ENCODE measurements around the gene LAT.

LAT gene

DNA sequence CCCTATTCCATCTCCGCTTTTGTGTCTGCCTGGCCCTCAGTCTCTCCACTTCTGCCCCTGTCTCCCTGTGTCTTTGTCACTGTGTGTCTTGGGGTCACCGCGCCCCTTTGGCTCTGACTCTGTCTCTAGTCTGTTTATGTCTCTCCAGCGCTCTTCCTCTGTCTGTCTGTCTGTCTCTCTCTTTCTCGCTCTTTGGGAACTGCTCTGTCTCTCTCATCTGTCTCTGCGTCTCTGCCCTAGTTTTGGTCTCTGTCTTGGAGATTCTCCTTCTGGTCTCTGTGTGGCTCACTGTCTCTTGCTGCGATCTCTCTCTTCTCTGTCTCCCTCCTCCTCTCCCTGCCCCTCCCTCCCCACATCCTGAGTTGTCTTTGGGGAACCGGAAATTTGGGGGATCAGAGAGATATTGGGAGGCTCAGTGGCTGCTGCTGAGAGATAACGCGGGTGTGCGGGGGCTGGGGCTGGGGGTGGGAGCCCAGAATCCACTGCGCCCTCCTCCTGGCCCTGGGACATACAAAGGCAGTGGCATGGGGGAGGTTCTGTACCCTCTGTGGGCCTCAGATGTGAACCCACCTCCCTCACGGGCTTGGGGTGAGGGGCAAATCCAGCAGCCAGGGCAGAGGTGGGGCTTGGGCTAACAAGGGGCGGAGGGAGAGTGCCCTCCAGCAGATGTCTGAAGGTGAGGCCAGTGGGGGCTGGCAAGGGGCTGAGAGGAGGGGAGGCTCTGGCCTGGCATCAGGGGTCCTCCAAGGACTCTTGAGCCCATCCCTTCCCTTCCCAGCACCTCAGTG lies 24.4 kb downstream of the LAT start:
- DNase-seq = no peak

DNA sequence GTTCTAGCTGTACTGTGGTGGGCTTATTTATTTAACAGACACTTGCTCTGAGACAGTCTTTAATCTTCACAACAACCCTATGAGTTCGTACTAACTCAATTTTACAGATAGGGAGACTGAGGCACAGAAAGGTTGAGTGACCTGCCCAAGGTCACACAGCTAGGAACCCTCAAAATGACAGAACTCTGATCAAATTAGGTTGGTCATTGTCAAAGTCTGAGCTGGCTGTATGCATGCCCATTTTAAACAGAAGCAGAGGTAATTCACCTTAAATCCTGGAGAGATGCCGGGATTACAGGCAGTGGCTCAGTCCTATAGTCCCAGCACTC lies 24.9 kb downstream of the LAT start:
- DNase-seq = no peak

DNA sequence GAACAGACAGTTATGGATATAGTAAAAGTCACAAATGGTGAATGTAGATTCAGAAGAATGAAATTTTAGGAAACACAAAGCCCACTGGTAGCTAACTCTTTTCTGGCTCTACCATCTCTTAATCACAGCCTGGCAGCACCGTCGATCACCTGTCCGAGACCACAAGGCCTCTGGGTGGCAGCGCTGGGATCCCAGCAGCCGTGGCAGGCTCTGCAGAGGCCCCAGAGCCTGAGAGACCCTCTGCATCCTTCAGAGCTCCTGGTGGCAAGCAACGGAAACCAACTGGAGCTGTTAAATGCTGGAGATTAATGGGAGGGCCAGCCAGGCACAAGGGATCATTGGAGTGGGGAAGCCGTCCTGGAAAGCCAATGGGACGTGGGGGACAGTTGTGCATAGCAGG lies 26.3 kb downstream of the LAT start:
- no peak for DNase-seq

- DNase-seq = no peak
Measured at GRCh38 chr16:29011851-29012250, 27.0 kb downstream of the LAT start.

DNA sequence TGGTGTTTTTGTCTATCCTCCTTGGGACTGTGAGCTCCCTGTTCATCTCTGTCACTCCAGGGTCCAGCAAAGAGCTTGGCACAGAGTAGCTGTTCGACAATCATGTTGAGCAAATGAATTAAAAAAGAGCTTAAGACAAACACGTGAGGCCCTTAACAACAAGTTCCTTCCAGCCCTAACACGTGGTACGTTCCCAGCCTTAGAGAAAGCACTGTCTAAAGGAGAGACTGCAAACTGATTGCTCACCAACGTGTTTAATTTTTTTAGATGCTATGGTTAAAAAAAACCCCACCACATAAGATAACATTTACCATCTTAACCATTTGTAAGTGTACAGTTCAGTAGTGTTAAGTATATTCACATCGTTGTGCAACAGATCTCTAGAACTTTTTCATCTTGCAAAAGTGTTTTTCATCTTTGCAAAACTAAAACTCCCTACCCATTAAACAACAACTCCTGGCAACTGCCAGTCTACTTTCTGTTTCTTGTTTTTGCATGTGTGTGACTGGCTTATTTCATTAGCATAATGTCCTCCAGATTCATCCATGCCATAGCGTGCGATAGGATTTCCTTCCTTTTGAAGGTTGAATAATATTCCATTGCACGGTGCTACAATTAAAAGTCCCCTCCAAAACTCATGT lies 28.2 kb downstream of the LAT start:
- DNase-seq = no peak

GRCh38 chr16:29014561-29015069 lies 29.8 kb downstream of the LAT start:
- DNase-seq = no peak

GRCh38 chr16:29022196-29022595 lies 37.3 kb downstream of the LAT start:
- DNase-seq = no peak

GRCh38 chr16:29023279-29024277 lies 38.7 kb downstream of the LAT start:
- no peak for DNase-seq

DNA sequence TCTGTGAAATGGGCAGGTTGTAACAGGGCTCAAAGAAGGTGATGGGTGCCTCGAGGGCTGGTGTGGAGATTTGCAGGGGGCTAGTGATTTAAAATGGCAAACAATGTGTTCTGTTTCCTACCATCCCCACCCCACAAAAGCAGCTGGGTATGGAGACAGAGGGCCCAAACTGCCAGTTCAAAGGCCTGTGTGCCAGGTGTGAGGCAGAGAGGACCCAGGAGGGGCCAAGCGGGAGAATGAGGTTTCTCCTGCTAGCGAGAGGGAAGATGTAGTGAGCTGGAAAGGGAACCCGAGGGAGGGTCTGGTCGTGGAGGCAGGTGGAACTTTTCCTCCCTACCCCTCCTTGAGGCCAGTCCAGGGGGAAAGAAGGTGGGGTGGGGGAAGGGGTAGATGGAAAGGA lies 39.4 kb downstream of the LAT start:
- no peak for DNase-seq

- no peak for DNase-seq
Measured at GRCh38 chr16:29025218-29025617, 40.4 kb downstream of the LAT start.

DNA sequence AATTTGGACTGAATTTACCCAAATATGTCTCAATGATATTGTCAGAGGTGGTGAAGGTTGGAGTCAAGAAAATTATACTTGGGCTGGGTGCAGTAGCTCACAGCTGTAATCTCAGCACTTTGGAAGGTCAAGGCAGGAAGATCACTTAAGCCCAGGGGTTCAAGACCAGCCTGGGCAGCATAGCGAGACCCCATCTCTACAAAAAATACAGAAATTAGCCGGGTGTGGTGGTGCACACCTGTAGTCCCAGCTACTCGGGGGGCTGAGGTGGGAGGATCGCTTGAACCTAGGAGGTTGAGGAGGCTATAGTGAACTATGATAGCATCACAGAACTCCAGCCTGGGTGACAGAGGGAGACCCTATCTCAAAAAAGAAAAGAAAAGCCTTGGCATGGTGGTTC lies 40.9 kb downstream of the LAT start:
- DNase-seq = no peak

DNA sequence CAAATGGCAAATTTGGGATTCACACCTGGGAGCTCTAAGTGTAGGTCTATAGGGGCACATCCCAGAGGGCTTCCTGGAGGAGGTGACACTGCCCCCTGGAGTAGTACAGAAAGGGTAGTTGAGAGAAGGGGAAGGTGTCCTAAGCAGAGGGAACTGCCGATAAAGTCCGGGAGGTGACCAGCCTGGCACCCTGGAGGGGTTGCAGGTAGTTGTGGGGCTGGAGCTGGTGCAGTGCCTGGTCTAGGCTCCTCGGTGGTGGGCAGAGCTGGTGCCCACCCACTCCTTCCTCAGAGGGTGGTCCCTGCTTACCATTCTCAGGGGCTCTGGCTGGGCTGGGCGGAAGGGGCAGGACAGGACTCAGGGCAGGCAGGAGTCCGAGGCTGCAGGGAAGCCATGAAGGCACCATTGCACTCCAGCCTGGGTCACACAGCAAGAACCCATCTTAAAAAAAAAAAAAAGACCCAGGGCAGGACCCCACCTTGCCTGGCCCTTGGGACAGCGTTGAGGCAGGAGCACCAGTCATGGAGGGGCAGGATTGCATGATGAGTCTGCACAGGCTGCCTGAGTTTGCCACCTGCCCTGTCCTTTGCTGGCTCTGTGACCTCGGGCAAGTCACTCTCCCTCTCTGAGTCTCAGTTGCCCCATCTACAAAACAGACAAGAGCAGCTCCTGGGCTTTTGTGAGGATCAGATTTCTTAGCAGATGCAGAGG lies 43.8 kb downstream of the LAT start:
- DNase-seq = no peak

DNA sequence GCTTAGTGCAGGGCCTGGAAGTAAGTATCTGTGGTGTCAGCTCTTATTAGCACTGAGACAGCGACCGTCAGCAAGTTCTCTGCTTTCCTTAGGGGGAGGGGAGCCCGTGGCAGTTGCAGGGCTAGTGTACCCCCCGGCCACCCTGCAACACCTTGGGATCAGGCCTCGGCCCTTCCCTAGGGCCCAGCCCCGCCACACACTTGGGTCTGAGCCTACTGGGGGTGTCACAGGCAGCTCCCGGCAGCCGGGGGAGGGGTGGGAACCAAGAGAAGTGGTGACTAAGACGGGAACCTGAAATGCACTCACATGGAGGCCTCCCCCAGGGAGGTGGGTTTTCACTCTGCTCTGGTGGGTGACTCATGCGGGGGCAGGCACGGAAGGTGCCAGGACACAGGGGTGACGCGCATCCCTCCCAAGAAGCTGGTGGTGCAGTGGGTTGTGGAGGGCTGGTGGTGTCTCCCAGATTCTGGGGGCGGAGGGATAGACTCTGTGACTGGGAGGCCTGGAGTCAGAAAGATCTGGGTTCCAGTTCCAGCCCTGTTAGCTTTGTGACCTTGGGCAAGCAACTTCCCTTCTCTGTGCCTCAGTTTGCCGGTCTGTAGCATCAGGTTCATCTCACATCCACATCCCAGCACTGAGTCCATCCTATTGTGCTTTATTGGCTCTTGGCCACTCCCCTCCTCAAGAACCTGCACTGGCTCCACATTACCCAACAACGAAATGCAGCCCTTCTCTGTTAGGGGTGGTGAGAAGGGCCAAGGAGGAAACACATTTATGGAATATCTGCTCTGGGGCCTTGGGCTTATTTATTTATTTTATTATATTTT lies 44.5 kb downstream of the LAT start:
- DNase-seq = no peak

GRCh38 chr16:29030086-29030840 lies 45.4 kb downstream of the LAT start:
- DNase-seq = no peak

Measured in NCI-H345 (cell line).